Measurements from ENCODE around the gene NEK8.

Gene NEK8

DNA sequence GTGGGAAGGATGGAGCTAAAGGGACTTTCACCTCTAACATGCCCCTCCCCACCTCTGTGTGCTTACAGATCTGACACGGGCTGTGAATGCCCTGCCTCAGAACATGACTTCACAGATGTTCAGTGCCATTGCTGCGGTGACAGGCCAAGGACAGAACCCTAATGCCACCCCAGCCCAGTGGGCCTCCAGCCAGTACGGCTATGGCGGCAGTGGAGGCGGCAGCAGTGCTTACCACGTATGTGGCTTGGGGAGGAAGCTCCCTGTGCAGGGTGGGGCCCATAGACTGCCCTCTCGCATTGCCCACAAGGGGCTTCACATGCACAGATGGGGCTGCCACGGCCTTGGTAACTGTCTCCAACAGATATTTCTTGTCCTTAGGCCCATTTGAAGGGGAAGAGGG lies 28.3 kb upstream of the NEK8 start:
- H3K9ac ChIP-seq (ENCODE audit: low read length): no peak overlapping the region
- H3K27me3 ChIP-seq (ENCODE audit: insufficient read depth, low read length): no peaks in the 10 kb centered on the region
- H3K36me3 ChIP-seq (ENCODE audit: insufficient read depth, low read length): peaks cover 83% of the 10 kb centered on the region

DNA sequence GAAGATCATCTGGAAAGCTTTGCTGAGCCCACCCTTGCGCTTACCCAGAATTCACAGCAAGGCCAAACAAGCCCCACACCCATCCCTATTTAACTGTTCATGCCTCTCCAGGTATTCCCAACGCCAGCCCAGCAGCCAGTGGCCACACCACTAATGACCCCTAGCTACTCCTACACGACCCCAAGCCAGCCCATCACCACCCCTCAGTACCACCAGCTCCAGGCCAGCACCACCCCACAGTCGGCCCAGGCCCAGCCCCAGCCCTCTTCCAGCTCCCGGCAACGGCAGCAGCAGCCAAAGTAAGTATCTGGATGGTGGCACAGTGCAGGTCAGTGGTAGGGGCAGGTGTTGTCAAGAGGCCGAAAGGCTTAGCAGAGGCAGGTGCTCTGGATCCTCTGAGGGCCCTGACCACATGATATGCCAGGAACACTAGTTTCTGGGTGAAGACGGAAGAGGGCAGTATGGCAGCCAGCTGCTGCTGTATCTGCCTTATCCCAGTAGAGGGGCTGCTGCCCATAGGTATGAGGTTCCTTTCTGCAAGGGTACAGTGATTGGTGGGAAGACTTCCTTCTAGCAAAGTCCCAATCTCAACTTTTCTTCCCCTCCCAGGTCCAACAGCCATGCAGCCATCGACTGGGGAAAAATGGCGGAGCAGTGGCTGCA lies 27.6 kb upstream of the NEK8 start:
- Histone ChIP-seq H3K36me3 (ENCODE audit: insufficient read depth, low read length) (peaks cover 76% of the 10 kb centered on the region), H3F3A (ENCODE audit: insufficient read depth, low read length) (no peaks in the 10 kb centered on the region), H3K4me2 (ENCODE audit: low read length) (no peak overlapping the region), H3K27ac (ENCODE audit: low read depth, low read length, poor library complexity, severe bottlenecking) (no peak overlapping the region), H3K4me3 (ENCODE audit: low read depth, low read length, poor library complexity, severe bottlenecking) (no peak overlapping the region), H3K27me3 (ENCODE audit: insufficient read depth, low read length) (no peaks in the 10 kb centered on the region), H3K9me3 (ENCODE audit: low read length) (no peaks in the 10 kb centered on the region), H3K9ac (ENCODE audit: low read length) (no peak overlapping the region), H2AFZ (ENCODE audit: low read length) (no peak overlapping the region), H4K20me1 (ENCODE audit: insufficient read depth, low read length) (no peaks in the 10 kb centered on the region), H3K9me2 (ENCODE audit: low read depth, low read length) (no peaks in the 10 kb centered on the region), H3K4me1 (ENCODE audit: insufficient read depth, low read length, severe bottlenecking) (no peaks in the 10 kb centered on the region), H3K79me2 (ENCODE audit: insufficient read depth, low read length) (no peaks in the 10 kb centered on the region)
- TF ChIP-seq EZH2 (IDR thresholded peaks at IDR 0.05; ENCODE audit: borderline replicate concordance, low read length) (no peak), CTCF (IDR thresholded peaks at IDR 0.05; ENCODE audit: low read length) (no peak)

More for the DNA sequence above, 28.3 kb upstream of the NEK8 start:
- Histone ChIP-seq H3K4me1 (ENCODE audit: insufficient read depth, low read length, severe bottlenecking) (no peaks in the 10 kb centered on the region), H3K9me2 (ENCODE audit: low read depth, low read length) (no peaks in the 10 kb centered on the region), H4K20me1 (ENCODE audit: insufficient read depth, low read length) (no peaks in the 10 kb centered on the region), H3K79me2 (ENCODE audit: insufficient read depth, low read length) (no peaks in the 10 kb centered on the region), H3K4me2 (ENCODE audit: low read length) (no peak overlapping the region), H3F3A (ENCODE audit: insufficient read depth, low read length) (no peaks in the 10 kb centered on the region), H2AFZ (ENCODE audit: low read length) (no peak overlapping the region), H3K27ac (ENCODE audit: low read depth, low read length, poor library complexity, severe bottlenecking) (no peak overlapping the region), H3K4me3 (ENCODE audit: low read depth, low read length, poor library complexity, severe bottlenecking) (no peak overlapping the region), H3K9me3 (ENCODE audit: low read length) (no peaks in the 10 kb centered on the region)
- TF ChIP-seq CTCF (IDR thresholded peaks at IDR 0.05; ENCODE audit: low read length) (no peak), EZH2 (IDR thresholded peaks at IDR 0.05; ENCODE audit: borderline replicate concordance, low read length) (no peak)

- Histone ChIP-seq H3K4me3 (ENCODE audit: low read depth, low read length, poor library complexity, severe bottlenecking) (no peak overlapping the region), H3K36me3 (ENCODE audit: insufficient read depth, low read length) (peaks cover 64% of the 10 kb centered on the region), H3K79me2 (ENCODE audit: insufficient read depth, low read length) (no peaks in the 10 kb centered on the region), H4K20me1 (ENCODE audit: insufficient read depth, low read length) (no peaks in the 10 kb centered on the region), H3K9me2 (ENCODE audit: low read depth, low read length) (no peaks in the 10 kb centered on the region), H3K27ac (ENCODE audit: low read depth, low read length, poor library complexity, severe bottlenecking) (no peak overlapping the region), H2AFZ (ENCODE audit: low read length) (no peak overlapping the region), H3K27me3 (ENCODE audit: insufficient read depth, low read length) (no peaks in the 10 kb centered on the region), H3K4me2 (ENCODE audit: low read length) (no peak overlapping the region), H3K9me3 (ENCODE audit: low read length) (no peaks in the 10 kb centered on the region), H3K4me1 (ENCODE audit: insufficient read depth, low read length, severe bottlenecking) (no peaks in the 10 kb centered on the region), H3F3A (ENCODE audit: insufficient read depth, low read length) (no peaks in the 10 kb centered on the region), H3K9ac (ENCODE audit: low read length) (no peak overlapping the region)
- TF ChIP-seq EZH2 (IDR thresholded peaks at IDR 0.05; ENCODE audit: borderline replicate concordance, low read length) (no peak), CTCF (IDR thresholded peaks at IDR 0.05; ENCODE audit: low read length) (no peak)
These were observed 26.4 kb upstream of the NEK8 start for GRCh38 chr17:28702026-28702751.

Data from OCI-LY1 (cell line).